ENCODE data around the gene SFMBT1.

DNA sequence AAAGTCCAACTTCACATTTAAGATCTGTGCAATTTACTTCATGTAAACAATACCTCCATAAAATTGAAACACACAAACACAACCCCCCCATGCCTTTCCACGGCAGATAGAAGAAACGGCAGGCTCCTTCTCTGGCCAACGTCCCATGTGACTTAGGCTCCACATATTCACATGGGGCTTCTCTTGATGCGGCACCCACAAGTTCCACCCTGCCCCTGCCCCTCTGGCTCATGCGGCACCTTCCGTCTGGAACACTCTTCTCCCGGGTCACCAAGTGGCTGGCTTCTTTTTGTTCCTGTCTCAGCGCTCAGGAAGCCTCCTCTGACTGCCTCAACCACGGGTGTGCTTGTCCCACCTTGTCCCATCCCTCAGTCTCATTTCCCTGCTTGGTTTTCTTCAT is 174.1 kb downstream of the SFMBT1 start:
- TF ChIP-seq, protein P1, sequence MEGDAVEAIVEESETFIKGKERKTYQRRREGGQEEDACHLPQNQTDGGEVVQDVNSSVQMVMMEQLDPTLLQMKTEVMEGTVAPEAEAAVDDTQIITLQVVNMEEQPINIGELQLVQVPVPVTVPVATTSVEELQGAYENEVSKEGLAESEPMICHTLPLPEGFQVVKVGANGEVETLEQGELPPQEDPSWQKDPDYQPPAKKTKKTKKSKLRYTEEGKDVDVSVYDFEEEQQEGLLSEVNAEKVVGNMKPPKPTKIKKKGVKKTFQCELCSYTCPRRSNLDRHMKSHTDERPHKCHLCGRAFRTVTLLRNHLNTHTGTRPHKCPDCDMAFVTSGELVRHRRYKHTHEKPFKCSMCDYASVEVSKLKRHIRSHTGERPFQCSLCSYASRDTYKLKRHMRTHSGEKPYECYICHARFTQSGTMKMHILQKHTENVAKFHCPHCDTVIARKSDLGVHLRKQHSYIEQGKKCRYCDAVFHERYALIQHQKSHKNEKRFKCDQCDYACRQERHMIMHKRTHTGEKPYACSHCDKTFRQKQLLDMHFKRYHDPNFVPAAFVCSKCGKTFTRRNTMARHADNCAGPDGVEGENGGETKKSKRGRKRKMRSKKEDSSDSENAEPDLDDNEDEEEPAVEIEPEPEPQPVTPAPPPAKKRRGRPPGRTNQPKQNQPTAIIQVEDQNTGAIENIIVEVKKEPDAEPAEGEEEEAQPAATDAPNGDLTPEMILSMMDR (IDR thresholded peaks at IDR 0.05), result no peak
- TF ChIP-seq POLR2A (IDR thresholded peaks at IDR 0.05), result no peak

Data from Peyer's patch (tissue), 4 donors.